Posterior vena cava (tissue), 2 donors: ENCODE measurements around the gene FAAP20. TPM values are rescaled to one million over a fixed set of nuclear protein-coding genes. Genes with fewer than 3 reads are reported as not detected.

Source experiments
- DNase-seq: peaks from one replicate; pipeline ENCODE4 v3.0.0-alpha.2; 2020; ENCODE audit warnings: low spot score
- intact Hi-C, 2 donors: fragments of 100-400 bp; cut with DNase I; formaldehyde crosslinking; loops; one replicate each; pipeline versions ENCODE4 v1.14.1 to v1.14.2; 2022 to 2023
- total RNA-seq, 2 donors: library from RNA; stranded (reverse); fragmentation: NEBNext Ultra II Directional; extraction: Animal tissue kit (Norgen Biotek cat#: 25700); gene quantifications; one replicate each; pipeline ENCODE4 v1.2.1, GENCODE V29; 2021
- donor health status: DM: yes; HTN: yes; CAD: no.
- donor health status: DM: yes; HTN: yes; CAD: no.

FAAP20 gene
- total RNA-seq, 2 donors from 2014 or later, result 50.7 to 52.9 TPM

- no peak for DNase-seq
- intact Hi-C loops, result loop anchor here (5.0 kb wide), 3 partner anchors 40 to 85 kb away; partner anchors contain the start of gene FAAP20 (in 1 of the 2)
These were observed 37.8 kb upstream of the FAAP20 start for GRCh38 chr1:2232255-2232915.

- intact Hi-C loops, result loop anchor here (5.0 kb wide), 3 partner anchors 39 to 86 kb away; partner anchors contain the start of gene FAAP20 (in 1 of the 2)
- DNase-seq, result peak; percentile 96
These were observed 37.1 kb upstream of the FAAP20 start for GRCh38 chr1:2231532-2232254.

DNA sequence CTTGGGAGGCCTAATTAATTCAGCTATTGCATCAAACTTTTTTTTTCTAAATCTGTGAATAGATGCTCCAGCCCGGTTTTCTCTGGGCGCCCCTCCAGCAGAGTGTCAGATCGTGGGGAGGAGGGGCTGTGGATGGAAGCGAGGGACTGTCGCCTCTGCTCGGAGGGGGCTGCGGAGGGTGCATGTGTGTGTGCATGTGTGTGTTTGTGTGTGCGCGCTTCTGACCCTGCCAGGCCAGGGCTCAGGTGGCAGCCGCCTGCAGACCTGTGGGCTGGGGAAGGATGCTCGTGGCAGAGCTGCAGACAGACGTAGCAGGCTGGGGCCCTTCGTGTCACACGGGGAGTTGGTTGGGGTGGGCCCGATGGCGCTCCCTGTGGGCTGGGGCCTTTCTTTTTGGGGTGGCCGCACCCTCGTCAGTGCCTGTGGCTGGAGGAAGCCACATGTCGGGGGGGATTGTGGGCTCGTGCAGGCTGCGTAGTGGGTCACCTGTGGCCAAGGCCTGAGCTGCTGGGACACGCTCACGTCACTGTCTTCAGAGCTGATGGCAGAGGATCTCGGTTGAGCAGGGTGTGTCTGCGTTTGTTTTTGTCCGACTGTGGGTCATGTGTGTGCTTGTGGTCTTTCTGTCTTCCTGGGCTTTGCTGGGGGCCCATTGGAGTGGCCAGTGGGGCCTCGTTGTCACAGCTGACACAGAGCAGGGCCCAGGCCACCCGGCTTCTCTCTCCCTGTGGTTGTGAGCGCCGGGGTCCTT, 36.4 kb upstream of the FAAP20 start:
- intact Hi-C loops, result loop anchor here (5.0 kb wide), 3 partner anchors 39 to 86 kb away; partner anchors contain the start of gene FAAP20 (in 1 of the 2)

GRCh38 chr1:2229911-2230731, 35.5 kb upstream of the FAAP20 start:
- intact Hi-C loops, result loop anchor here (5.0 kb wide), 3 partner anchors 38 to 87 kb away; partner anchors contain the start of gene FAAP20 (in 1 of the 2)
- DNase-seq, result no peak

More for the DNA sequence above, 36.4 kb upstream of the FAAP20 start:
- DNase-seq, result no peak

- peak; percentile 90 for DNase-seq
- intact Hi-C loops, result no loop called here
These were observed 34.7 kb upstream of the FAAP20 start for GRCh38 chr1:2229037-2229864.

DNA sequence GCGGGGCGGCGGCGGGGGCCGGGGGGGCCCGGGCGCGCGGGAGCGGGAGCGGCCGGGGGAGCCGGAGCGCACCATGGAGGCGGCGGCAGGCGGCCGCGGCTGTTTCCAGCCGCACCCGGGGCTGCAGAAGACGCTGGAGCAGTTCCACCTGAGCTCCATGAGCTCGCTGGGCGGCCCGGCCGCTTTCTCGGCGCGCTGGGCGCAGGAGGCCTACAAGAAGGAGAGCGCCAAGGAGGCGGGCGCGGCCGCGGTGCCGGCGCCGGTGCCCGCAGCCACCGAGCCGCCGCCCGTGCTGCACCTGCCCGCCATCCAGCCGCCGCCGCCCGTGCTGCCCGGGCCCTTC, 34.1 kb upstream of the FAAP20 start:
- intact Hi-C loops, result no loop called here

GRCh38 chr1:2228157-2228594, 33.6 kb upstream of the FAAP20 start, which contains the start of gene SKI:
SKI (plus strand) TSS chr1:2228319; CDS start chr1:2228767, 448 bp downstream.
- DNase-seq, result no peak
- intact Hi-C loops, result no loop called here

More for the DNA sequence above, 34.1 kb upstream of the FAAP20 start:
- DNase-seq, result peak; percentile 78

GRCh38 chr1:2227346-2228156, 33.0 kb upstream of the FAAP20 start:
- DNase-seq, result peak; percentile 99
- intact Hi-C loops, result no loop called here

DNA sequence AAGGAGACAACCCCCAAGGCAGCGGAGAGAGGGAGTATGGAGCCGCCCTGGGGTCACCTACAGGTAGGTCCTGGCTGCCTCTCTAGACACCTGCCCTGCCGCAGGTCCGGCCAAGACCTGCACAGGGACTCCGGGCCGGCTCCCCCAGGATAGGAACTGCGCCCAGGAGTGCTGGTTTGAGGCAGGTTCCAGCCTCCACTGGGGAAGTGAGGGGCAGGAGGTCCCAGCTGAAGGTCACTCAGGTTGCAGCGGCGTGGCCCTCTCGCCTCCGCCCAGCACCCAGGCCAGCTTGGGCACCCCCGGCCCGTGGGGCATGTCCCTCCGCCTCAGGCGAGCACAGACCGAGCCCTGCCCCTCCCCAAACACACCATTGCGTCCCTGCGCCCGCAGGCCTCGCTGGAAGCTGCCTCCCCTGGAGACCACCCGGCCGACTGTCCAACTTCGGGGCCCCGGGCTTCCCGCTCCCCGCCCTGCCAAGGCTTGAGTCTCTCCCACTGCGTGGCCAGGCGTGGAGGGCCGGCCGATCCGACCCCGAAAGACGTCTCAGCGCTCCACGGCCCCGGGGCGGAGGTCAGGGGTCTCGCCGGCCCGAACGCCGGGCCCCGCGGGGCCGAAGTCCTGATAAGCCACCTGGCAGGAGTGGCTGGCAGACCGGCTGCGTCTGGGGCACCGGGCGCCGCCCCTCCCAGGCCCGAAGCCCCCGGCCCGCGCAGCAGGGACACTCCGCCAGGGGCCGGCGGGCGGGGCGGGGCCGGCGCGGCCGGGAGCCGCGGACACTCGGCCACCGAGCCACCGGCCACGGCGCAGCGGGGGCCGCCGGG, 32.2 kb upstream of the FAAP20 start:
- DNase-seq, result peak; percentile 83
- intact Hi-C loops, result no loop called here

DNA sequence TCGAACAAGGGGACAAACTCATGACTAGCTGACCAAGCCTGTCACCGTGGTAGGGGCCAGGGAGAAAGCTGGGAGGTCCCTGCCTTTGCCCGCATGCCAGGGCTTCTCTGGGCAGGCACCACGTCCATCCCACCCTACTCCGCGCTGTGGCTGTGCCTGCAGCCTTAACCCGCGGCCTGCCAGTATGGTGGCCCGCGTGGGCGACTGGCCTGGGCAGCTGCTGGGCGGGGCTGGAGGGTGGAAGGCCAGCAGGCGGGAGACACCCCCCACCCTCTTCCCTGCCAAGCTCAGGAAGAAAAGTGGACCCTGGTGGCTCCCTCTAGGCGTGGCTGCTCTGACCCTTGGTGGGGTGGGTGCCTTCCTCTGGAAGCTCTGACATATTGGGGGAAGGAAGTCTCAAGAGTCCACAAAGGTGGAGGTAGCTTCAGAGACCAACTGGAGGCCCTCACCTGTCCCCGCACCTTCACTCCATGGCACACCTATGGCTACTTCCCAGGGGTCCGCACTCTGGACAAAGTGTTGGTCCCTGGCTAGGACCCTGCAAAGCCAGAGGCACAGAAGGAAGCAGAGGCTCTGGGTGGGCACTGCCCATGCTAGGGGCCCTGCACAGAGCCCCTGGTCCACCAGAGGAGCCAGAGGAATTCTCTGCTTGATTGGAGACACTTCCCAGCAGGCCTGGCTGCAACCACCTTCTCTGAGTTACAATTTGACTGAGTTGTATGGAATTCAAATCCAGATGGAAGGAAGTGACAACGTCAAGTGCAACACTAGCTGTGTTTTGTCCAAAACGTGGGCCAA, 30.3 kb upstream of the FAAP20 start:
- no peak for DNase-seq
- intact Hi-C loops, result no loop called here

GRCh38 chr1:2224170-2224584, 29.6 kb upstream of the FAAP20 start:
- no peak for DNase-seq
- intact Hi-C loops, result no loop called here

DNA sequence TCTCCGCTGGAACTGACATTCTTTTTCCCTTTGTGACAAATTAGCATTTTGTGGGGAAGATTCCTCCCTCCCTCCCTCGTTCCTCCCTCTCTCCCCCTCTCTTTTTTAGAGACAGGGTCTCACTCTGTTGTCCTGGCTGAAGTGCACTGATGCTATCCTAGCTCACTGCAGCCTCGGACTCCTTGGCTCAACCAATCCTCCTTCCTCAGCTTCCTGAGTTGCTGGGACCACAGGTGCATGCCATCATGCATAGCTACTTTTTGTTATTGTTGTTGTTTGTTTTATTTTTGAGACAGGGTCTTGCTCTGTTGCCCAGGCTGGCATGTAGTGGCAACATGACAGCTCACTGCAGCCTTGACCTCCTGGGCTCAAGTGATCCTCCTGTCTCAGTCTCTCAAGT, 26.7 kb upstream of the FAAP20 start:
- intact Hi-C loops, result no loop called here
- no peak for DNase-seq

DNA sequence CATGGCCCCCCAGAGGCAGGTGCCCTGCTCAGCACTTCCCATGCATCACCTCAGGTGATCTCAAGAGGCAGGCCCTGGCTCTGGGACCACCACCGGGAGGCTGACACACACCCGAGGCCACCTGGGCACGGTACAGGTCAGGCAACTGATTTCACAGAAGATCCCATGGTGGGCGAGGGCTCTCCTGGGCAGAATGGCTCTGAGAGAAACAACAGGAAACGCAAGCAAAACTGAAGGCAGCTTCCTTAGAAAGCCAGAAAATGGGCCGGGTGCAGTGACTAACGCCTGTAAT, 22.1 kb upstream of the FAAP20 start:
- intact Hi-C loops, result no loop called here
- DNase-seq, result no peak

DNA sequence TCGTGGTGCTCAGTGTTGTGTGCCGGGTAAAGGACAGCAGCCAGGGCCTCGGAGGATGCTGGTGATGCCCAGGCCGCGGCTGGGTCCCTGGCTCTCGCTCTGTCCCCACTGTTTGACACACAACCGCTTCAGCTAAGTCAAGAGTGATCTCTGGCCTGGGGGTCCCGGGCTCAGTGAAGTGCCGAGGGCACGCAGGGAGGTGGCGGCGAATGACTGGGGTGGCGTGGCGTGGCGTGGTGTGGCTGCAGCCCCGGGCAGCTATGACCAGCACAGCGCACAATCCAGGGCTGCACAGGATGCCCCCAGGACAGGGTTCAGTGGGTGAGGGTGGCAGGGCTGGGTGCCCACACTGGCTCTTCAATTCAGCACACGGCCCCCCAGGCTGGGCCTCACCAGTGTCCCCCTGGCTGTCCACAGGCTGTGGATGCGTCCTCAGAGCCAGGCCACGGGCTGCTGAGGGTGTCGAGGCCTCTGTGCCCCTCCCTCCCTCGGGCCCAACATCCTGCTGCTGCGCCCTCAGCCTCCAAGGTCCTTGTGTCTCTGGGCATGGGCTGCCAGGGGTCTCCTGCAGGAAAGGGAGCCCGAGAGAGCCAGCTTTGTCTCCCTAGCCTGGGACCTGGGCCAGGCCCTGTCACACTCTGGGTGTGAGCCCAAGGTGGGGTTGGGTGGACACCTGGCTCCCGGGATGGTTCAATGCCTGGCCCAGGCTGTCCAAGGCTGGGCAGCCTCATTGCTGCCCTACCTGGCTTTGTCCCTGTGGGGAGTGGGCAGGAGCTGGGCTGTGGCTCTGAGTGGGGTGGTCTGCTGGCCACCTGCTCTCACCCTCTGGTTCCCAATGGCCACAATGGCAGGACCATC, 21.6 kb upstream of the FAAP20 start:
- DNase-seq, result peak; percentile 68
- intact Hi-C loops, result no loop called here

DNA sequence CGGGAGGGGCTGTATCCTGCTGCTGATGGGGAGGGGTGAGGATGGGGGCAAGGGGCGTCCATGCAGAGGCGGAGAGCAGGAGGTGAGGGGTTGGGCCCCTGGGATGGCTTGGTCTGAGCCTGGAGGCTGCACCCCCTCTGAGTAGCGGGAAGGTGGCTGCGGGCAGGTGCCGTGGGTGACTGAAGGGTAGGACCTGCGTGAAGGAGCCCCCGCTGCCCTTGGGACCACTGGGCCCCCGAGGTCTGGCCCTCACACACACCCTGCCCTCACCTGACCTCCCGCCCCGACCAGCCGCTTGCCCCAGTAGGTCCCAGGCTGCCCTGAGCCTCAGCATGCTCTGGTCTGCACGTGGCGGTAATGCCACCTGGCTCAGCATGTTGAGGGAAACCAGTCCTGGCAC, 20.8 kb upstream of the FAAP20 start:
- peak; percentile 81 for DNase-seq
- intact Hi-C loops, result no loop called here
